CD4-positive, alpha-beta T cell treated with Interleukin-1 beta for 1 hour (primary cell): ENCODE data around the gene TM4SF18.

Experiments
- DNase-seq, 2 donors: peaks; one replicate each; pipeline ENCODE4 v3.0.0-alpha.2; 2020 to 2022

TM4SF18 gene

GRCh38 chr3:149325581-149325980, 7.9 kb downstream of the TM4SF18 start:
- DNase-seq, result no peak

GRCh38 chr3:149324332-149324731, 9.1 kb downstream of the TM4SF18 start:
- no peak for DNase-seq

GRCh38 chr3:149321640-149322039, 11.8 kb downstream of the TM4SF18 start:
- DNase-seq, result no peak

- no peak for DNase-seq
Observed at GRCh38 chr3:149321136-149321535, 12.3 kb downstream of the TM4SF18 start.

- DNase-seq, result no peak
Observed at GRCh38 chr3:149319750-149320149, 13.7 kb downstream of the TM4SF18 start.

GRCh38 chr3:149317072-149317471, 16.4 kb downstream of the TM4SF18 start:
- no peak for DNase-seq

- no peak for DNase-seq
Observed at GRCh38 chr3:149316437-149316836, 17.0 kb downstream of the TM4SF18 start.

- no peak for DNase-seq
Observed at GRCh38 chr3:149315694-149316093, 17.7 kb downstream of the TM4SF18 start.

GRCh38 chr3:149314807-149315578, 18.4 kb downstream of the TM4SF18 start:
- DNase-seq, result no peak

- no peak for DNase-seq
Observed at GRCh38 chr3:149313542-149313941, 19.9 kb downstream of the TM4SF18 start.

GRCh38 chr3:149310796-149311534, 22.5 kb downstream of the TM4SF18 start:
- no peak for DNase-seq

- DNase-seq, result no peak
Observed at GRCh38 chr3:149307435-149307783, 26.0 kb downstream of the TM4SF18 start.

- DNase-seq, result no peak
Observed at GRCh38 chr3:149306751-149307434, 26.5 kb downstream of the TM4SF18 start.

GRCh38 chr3:149305376-149305775, 28.1 kb downstream of the TM4SF18 start:
- no peak for DNase-seq

- no peak for DNase-seq
Observed at GRCh38 chr3:149299938-149300801, 33.3 kb downstream of the TM4SF18 start.

GRCh38 chr3:149296972-149297371, 36.5 kb downstream of the TM4SF18 start:
- no peak for DNase-seq

GRCh38 chr3:149292666-149293065, 40.8 kb downstream of the TM4SF18 start:
- no peak for DNase-seq

- peak in 1 of 2 donors; percentile 18 for DNase-seq
Observed at GRCh38 chr3:149291178-149291577, 42.3 kb downstream of the TM4SF18 start.

GRCh38 chr3:149288655-149289054, 44.8 kb downstream of the TM4SF18 start:
- DNase-seq, result no peak

- no peak for DNase-seq
Observed at GRCh38 chr3:149284034-149284433, 49.4 kb downstream of the TM4SF18 start.

GRCh38 chr3:149283401-149283800, 50.0 kb downstream of the TM4SF18 start:
- no peak for DNase-seq

GRCh38 chr3:149282836-149283235, 50.6 kb downstream of the TM4SF18 start:
- DNase-seq, result no peak

- DNase-seq, result no peak
Observed at GRCh38 chr3:149282322-149282721, 51.1 kb downstream of the TM4SF18 start.
